Heart left ventricle (tissue), 16 donors: ENCODE measurements around the gene ALK. TPM values are rescaled to one million over a fixed set of nuclear protein-coding genes. Genes with fewer than 3 reads are reported as not detected.
A peak's percentile ranks its signal among the peaks of the same experiment; 100 is the strongest.

ENCODE experiments used
- ATAC-seq, 4 donors: fragments of 200-7000 bp; cut with Tn5 transposase; one replicate each; pipeline ENCODE4 v1.9.1; 2020 to 2022; ENCODE audit warnings: moderate library complexity in 4 of 4, mild to moderate bottlenecking in 3 of 4, moderate number of reproducible peaks in 1 of 4
- DNase-seq, 5 donors: peaks; one replicate each; pipeline ENCODE4 v3.0.0-alpha.2; 2020
- H3K27ac ChIP-seq, 12 donors: fragments of 200-600 bp; sonication (generic) in 4 of 12; one replicate each; pipeline versions ENCODE4 v1.5.0 to v1.8.0; 2016 to 2022; ENCODE audit warnings: mild to moderate bottlenecking in 2 of 12
- H3K27me3 ChIP-seq, 9 donors: fragments of 200-600 bp; sonication (generic) in 2 of 9; one replicate each; pipeline versions ENCODE4 v1.5.1 to v1.8.0; 2016 to 2022; ENCODE audit warnings: mild to moderate bottlenecking in 3 of 9
- H3K36me3 ChIP-seq, 9 donors: fragments of 200-600 bp; sonication (generic) in 2 of 9; one replicate each; pipeline versions ENCODE4 v1.5.0 to v1.8.0; 2018 to 2022; ENCODE audit warnings: mild to moderate bottlenecking in 2 of 9
- H3K4me1 ChIP-seq, 12 donors: fragments of 200-600 bp; sonication (generic) in 4 of 12; one replicate each; pipeline versions ENCODE4 v1.5.0 to v1.8.0; 2016 to 2022; ENCODE audit warnings: mild to moderate bottlenecking in 3 of 12
- H3K4me3 ChIP-seq, 12 donors: fragments of 200-600 bp; sonication (generic) in 4 of 12; one replicate each; pipeline versions ENCODE4 v1.5.0 to v1.8.0; 2017 to 2022; ENCODE audit warnings: mild to moderate bottlenecking in 9 of 12, moderate library complexity in 4 of 12
- H3K9me3 ChIP-seq, 12 donors: fragments of 200-600 bp; sonication (generic) in 4 of 12; one replicate each; pipeline versions ENCODE4 v1.5.0 to v1.8.0; 2016 to 2022; ENCODE audit warnings: mild to moderate bottlenecking in 1 of 12
- POLR2A ChIP-seq, 2 donors: fragments of 450-650 bp; IDR thresholded peaks; one replicate each; pipeline ENCODE4 v1.6.1; 2017; ENCODE audit warnings: antibody characterized with exemption in 2 of 2, mild to moderate bottlenecking in 2 of 2, moderate library complexity in 2 of 2
- WGBS, 4 donors: extraction: QIAGEN DNeasy Blood & Tissue Kit in 2 of 4; methylation state at CpG; one replicate each; pipeline versions ENCODE4 v1.1.5 to v1.1.7; 2013 to 2018; 5-methylcytosine and 5-hydroxymethylcytosine counted together
- intact Hi-C, 10 donors: fragments of 100-400 bp; cut with DNase I; formaldehyde crosslinking; loops; one replicate each; pipeline versions ENCODE4 v1.11.1 to v1.14.2; 2022
- polyA plus RNA-seq, 2 donors: library from polyadenylated mRNA; stranded (reverse); fragments of 200-250 nt; gene quantifications; one replicate each; pipeline ENCODE4 v1.2.3, GENCODE V29; 2013
- total RNA-seq, 9 donors: library from RNA; depleted of rRNA in 2 of 9; stranded (reverse); fragments of >200 nt in 2 of 9; fragmentation: NEBNext Ultra II Directional in 3 of 9; extraction: Animal tissue kit (Norgen Biotek cat#: 25700) in 3 of 9; gene quantifications; one replicate each; pipeline versions ENCODE4 v1.1.0 to v1.2.4, GENCODE V29; 2016 to 2023
- TF ChIP-seq, protein P1 (sequence below), 12 donors: fragments of 200-600 bp; sonication (generic) in 4 of 12; IDR thresholded peaks; one replicate each; pipeline versions ENCODE4 v1.5.0 to v1.8.0; 2018 to 2022; ENCODE audit warnings: antibody characterized with exemption in 12 of 12, mild to moderate bottlenecking in 5 of 12
- donor health status: ischemic (EF 13 %, LVEDD 7.1; RV severe dilation, severe dysfunction).
- donor health status: healthy with polysubstance abuse.
- donor health status: DM: no; HTN: yes; CAD: no.
- donor health status: DM: no; HTN: no; CAD: no.
- donor health status: ischemic (EF 25% LVEDD 6.9; RV normal size, moderate dysfunction).
- donor health status: ischemic (EF 25% LVEDD 5.7; RV mildly dilated, moderate dysfunction).
- donor health status: healthy.
- donor health status: DM: yes; HTN: yes; CAD: no.
- donor health status: ischemic (EF 35%, LVEDD 5.7; RV mildly dilated, moderate dysfunction).
- donor health status: nonischemic (EF 11% LVEDD 7.7; RV severe dilation, severe dysfunction).
- donor health status: DM: yes; HTN: yes; CAD: no.
- donor health status: PGD.
- donor health status: ischemic (EF 29% LVEDD 5.4; RV normal size, mild dysfunction).
- donor health status: nonischemic (EF 23%, LVEDD 6.1; RV moderate dilation, normal function).

Gene ALK
- total and polyA plus RNA-seq, 11 donors = 0.05 to 0.50 (median 0.13) TPM; not detected in 5

DNA sequence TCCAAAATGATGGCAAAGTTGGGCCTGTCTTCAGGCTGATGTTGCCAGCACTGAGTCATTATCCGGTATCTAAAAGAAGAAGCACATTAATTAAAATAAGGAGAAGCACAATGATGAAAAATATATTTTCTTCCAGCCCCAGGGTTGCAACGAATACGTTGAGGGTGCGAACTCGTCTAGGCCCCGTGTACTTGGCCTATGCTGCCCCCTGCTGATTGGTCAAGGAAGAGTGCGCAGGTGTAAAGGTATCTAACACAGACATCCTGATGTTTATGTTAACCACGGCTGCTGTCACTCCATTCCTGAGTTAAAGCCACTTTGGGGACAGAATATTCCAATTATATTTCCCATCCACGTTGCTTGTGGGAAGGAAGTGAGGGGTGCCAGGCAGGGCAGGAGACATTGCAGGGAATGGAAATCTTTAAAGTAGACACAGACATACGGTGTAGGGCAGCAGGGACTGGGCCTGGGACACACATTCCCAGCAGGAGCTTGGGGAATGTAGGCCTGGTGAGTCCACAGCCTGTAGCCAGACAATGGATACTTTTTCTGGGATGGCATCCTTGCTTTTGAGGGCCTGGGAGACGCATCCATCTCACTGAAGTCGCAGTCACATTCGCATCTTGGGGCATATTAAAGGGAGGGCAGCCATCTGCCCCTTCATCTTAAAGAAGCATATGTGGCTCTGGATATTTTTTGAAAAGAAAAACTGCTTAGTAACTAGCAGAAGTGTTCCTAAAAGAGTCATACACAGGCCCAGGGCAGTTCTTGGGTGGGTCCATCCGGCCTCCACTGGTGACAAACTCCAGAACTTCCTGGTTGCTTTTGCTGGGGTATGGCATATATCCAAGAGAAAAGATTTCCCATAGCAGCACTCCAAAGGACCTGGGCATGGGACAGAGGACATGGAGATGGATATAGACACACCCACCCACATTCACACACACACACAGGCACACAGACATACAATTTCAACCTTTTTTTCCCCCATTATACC lies 724.3 kb downstream of the ALK start:
- H3K4me3 ChIP-seq = no peak overlapping the region
- intact Hi-C loops = loop anchor here in 8 of 10 donors (1.0 to 10.0 kb wide), 6 partner anchors 238 to 375 kb away; no protein-coding TSS in a partner anchor
- ATAC-seq (peak; percentile 67 to 88 (median 86)), DNase-seq (peak; percentile 46 to 75 (median 59))
- H3K9me3 ChIP-seq = no peaks in the 10 kb centered on the region
- H3K27me3 ChIP-seq = no peaks in the 10 kb centered on the region
- H3K27ac ChIP-seq = no peak overlapping the region
- TF ChIP-seq, protein P1, sequence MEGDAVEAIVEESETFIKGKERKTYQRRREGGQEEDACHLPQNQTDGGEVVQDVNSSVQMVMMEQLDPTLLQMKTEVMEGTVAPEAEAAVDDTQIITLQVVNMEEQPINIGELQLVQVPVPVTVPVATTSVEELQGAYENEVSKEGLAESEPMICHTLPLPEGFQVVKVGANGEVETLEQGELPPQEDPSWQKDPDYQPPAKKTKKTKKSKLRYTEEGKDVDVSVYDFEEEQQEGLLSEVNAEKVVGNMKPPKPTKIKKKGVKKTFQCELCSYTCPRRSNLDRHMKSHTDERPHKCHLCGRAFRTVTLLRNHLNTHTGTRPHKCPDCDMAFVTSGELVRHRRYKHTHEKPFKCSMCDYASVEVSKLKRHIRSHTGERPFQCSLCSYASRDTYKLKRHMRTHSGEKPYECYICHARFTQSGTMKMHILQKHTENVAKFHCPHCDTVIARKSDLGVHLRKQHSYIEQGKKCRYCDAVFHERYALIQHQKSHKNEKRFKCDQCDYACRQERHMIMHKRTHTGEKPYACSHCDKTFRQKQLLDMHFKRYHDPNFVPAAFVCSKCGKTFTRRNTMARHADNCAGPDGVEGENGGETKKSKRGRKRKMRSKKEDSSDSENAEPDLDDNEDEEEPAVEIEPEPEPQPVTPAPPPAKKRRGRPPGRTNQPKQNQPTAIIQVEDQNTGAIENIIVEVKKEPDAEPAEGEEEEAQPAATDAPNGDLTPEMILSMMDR (IDR thresholded peaks at IDR 0.05) = peak; percentile 66 to 82 (median 76)
- no peak for TF ChIP-seq POLR2A (IDR thresholded peaks at IDR 0.05)
- 32 to 37% (median 33%) methylated on average over 14 of the region's 14 CpGs for WGBS, 4 donors
- H3K4me1 ChIP-seq = peaks cover 0 to 8% (median 0%) of the 10 kb centered on the region in 12 donors
- H3K36me3 ChIP-seq = peaks cover 0 to 7% (median 0%) of the 10 kb centered on the region in 9 donors

DNA sequence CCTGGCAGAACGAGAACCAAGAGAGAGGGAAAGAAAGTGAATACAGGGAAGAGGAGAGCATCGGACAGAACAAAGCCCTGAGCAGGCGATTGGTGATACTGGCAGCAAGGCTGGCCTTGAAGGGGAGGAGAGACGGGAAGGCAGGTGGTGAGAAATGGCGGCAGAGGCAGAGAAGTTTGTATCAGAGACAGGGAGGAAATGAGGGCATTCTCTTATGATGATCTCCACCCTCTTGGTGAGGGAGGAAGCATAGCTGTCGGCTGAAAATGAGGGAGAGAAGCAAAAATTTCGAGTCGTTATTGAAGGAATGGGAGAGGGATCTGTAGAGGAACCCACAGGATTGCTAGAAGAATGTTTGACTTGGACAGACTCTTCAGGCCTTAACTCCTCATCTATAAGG lies 725.6 kb downstream of the ALK start:
- intact Hi-C loops = loop anchor here in 7 of 10 donors (1.0 to 10.0 kb wide), 6 partner anchors 235 to 373 kb away; no protein-coding TSS in a partner anchor
- Histone ChIP-seq H3K9me3 (no peaks in the 10 kb centered on the region), H3K4me3 (no peak overlapping the region), H3K4me1 (peaks cover 0 to 8% (median 0%) of the 10 kb centered on the region in 12 donors), H3K27ac (no peak overlapping the region), H3K27me3 (no peaks in the 10 kb centered on the region), H3K36me3 (peaks cover 0 to 12% (median 0%) of the 10 kb centered on the region in 9 donors)
- TF ChIP-seq, protein P1 (IDR thresholded peaks at IDR 0.05) = no peak
- DNase-seq (no peak), ATAC-seq (no peak)
- WGBS, 4 donors = 79 to 88% (median 83%) methylated on average over 8 of the region's 8 CpGs

DNA sequence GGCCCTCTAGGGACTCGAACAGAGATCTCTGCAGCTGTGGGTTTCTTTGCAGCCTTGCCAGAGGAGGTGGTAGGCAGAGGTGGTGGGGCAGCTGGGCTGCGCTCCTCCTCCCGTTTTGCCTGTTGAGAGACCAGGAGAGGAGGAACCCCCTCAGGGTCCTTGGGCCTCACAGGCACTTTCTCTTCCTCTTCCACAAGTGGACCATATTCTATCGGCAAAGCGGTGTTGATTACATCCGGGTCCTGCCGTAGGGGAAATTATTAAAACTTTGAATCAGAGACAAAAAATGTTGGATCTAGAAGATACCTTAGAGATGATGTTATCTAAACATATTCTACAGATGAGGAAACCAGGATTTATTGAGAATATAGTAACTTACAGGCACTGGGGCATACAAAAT lies 727.7 kb downstream of the ALK start:
- Histone ChIP-seq H3K4me1 (peaks cover 0 to 8% (median 0%) of the 10 kb centered on the region in 12 donors), H3K9me3 (no peaks in the 10 kb centered on the region), H3K4me3 (no peak overlapping the region), H3K27ac (no peak overlapping the region), H3K36me3 (peaks cover 0 to 12% (median 0%) of the 10 kb centered on the region in 9 donors), H3K27me3 (no peaks in the 10 kb centered on the region)
- intact Hi-C loops = loop anchor here in 2 of 10 donors (2.0 to 10.0 kb wide), 2 partner anchors 233 to 369 kb away; no protein-coding TSS in a partner anchor
- DNase-seq (no peak), ATAC-seq (no peak)
- whole genome bisulfite sequencing, 4 donors = 80 to 85% (median 82%) methylated on average over 7 of the region's 7 CpGs
- TF ChIP-seq, protein P1 (IDR thresholded peaks at IDR 0.05) = no peak
- no peak for TF ChIP-seq POLR2A (IDR thresholded peaks at IDR 0.05)

DNA sequence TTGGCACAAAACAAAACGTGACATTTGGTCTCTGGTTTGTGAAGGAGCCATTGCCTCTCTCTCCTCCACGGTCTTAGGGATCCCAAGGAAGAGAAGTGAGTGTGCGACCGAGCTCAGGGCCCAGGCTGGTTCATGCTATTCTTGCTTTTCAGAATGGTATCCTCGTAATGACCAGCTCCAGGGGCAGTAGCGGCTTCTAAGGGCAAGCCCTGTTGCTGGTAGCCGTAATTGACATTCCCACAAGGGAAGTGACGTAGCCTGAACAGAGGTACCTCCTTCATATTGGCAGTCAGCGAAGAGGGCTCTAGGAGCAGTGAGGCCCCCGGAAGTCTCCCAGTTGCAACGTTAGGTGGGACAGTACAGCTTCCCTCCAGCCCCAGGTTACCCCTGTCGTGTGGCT lies 728.3 kb downstream of the ALK start:
- Histone ChIP-seq H3K4me1 (peaks cover 0 to 8% (median 0%) of the 10 kb centered on the region in 12 donors), H3K36me3 (peaks cover 0 to 12% (median 0%) of the 10 kb centered on the region in 9 donors), H3K27ac (no peak overlapping the region), H3K9me3 (no peaks in the 10 kb centered on the region), H3K4me3 (no peak overlapping the region), H3K27me3 (no peaks in the 10 kb centered on the region)
- DNase-seq = no peak
- 88 to 95% (median 90%) methylated on average over 12 of the region's 12 CpGs for WGBS, 4 donors
- TF ChIP-seq, protein P1 (IDR thresholded peaks at IDR 0.05) = no peak
- no peak for TF ChIP-seq POLR2A (IDR thresholded peaks at IDR 0.05)
- intact Hi-C loops = loop anchor here in 1 of 10 donors (10.0 kb wide), 1 partner anchor 368 kb away; no protein-coding TSS in a partner anchor
- ATAC-seq = no peak
